Measurements from ENCODE around the gene VANGL2. TPM values are rescaled to one million over a fixed set of nuclear protein-coding genes. Genes with fewer than 3 reads are reported as not detected.

The VANGL2 gene
- total and polyA plus RNA-seq, 9 of the 15 experiments (the other 6 are each of a cell fraction or from before 2014, with no cell fraction given), result 0.28 to 4.0 (median 0.98) TPM

GRCh38 chr1:160467576-160467975 is 67.2 kb downstream of the VANGL2 start:
- H3K9me1 ChIP-seq (ENCODE audit: control insufficient read depth, insufficient read depth, low read length), result no peaks in the 10 kb centered on the region
- H3K9me3 ChIP-seq (replicated peaks; ENCODE audit: control insufficient read depth, insufficient read depth, low read depth, low read length), result no peaks in the 10 kb centered on the region
- FAIRE-seq, result no peak
- no peaks in the 10 kb centered on the region for H3K36me3 ChIP-seq (ENCODE audit: control insufficient read depth, insufficient read depth, low read length)
- CTCF ChIA-PET (ENCODE audit: low intra/inter-chr PET ratio), result no interaction called here
- no peaks in the 10 kb centered on the region for H3K4me1 ChIP-seq (replicated peaks in 1 of 2; ENCODE audit: control insufficient read depth in 2 of 2, insufficient read depth in 2 of 2, low read length in 2 of 2)
- TF ChIP-seq TRIM28 (IDR thresholded peaks at IDR 0.05), result no peak
- no peak for TF ChIP-seq ZNF449 (CRISPR knock-in tag; IDR thresholded peaks at IDR 0.05)
- H4K20me1 ChIP-seq (replicated peaks; ENCODE audit: control insufficient read depth, insufficient read depth, low read length), result no peaks in the 10 kb centered on the region
- H3K9ac ChIP-seq (ENCODE audit: insufficient read depth in 1 of 2, low read depth in 2 of 2, low read length in 2 of 2), result no peak overlapping the region
- ATAC-seq, result no peak
- DNase-seq (ENCODE audit: extremely low read depth in 1 of 4, low spot score in 3 of 4), result no peak
- intact Hi-C loops (cut with micrococcal nuclease) (no loop called here), in situ Hi-C loops (cut with MboI) (no loop called here)
- BruUV-seq (replicated peaks), result no TSS peak
- H3K79me2 ChIP-seq (ENCODE audit: control insufficient read depth, insufficient read depth, low read length), result no peaks in the 10 kb centered on the region
- POLR2A ChIA-PET, result no interaction called here
- H3K27me3 ChIP-seq (ENCODE audit: control insufficient read depth in 2 of 2, insufficient read depth in 2 of 2, low read length in 2 of 2), result no peaks in the 10 kb centered on the region
- no peak overlapping the region for H3K27ac ChIP-seq (ENCODE audit: extremely low read depth, low read depth, low read length)
- H3K4me2 ChIP-seq (ENCODE audit: insufficient read depth, low read length), result no peak overlapping the region
- H3K4me3 ChIP-seq, result no peak overlapping the region
- 0 out of 2 replicates have a peak overlapping the region, but pooled peaks have one; percentile 42 for H2AFZ ChIP-seq (ENCODE audit: low read depth, low read length)

GRCh38 chr1:160471253-160471652 is 70.9 kb downstream of the VANGL2 start:
- no peak for FAIRE-seq
- H3K36me3 ChIP-seq (ENCODE audit: control insufficient read depth, insufficient read depth, low read length), result no peaks in the 10 kb centered on the region
- no peaks in the 10 kb centered on the region for H3K79me2 ChIP-seq (ENCODE audit: control insufficient read depth, insufficient read depth, low read length)
- H3K4me3 ChIP-seq, result no peak overlapping the region
- H3K9me1 ChIP-seq (ENCODE audit: control insufficient read depth, insufficient read depth, low read length), result no peaks in the 10 kb centered on the region
- no peaks in the 10 kb centered on the region for H3K27me3 ChIP-seq (ENCODE audit: control insufficient read depth in 2 of 2, insufficient read depth in 2 of 2, low read length in 2 of 2)
- H3K9me3 ChIP-seq (replicated peaks; ENCODE audit: control insufficient read depth, insufficient read depth, low read depth, low read length), result no peaks in the 10 kb centered on the region
- peak overlapping the region; percentile 22; the same call in 1 of the 2 replicates for H2AFZ ChIP-seq (ENCODE audit: low read depth, low read length)
- no peaks in the 10 kb centered on the region; a peak in 1 of 5 replicates for H3K4me1 ChIP-seq (replicated peaks in 1 of 2; ENCODE audit: control insufficient read depth in 2 of 2, insufficient read depth in 2 of 2, low read length in 2 of 2)
- TF ChIP-seq RCOR1 (IDR thresholded peaks at IDR 0.05; ENCODE audit: borderline replicate concordance in 1 of 2, low read depth in 2 of 2, low read length in 2 of 2), result no peak
- no peak for TF ChIP-seq ZNF699 (CRISPR knock-in tag; IDR thresholded peaks at IDR 0.05; ENCODE audit: insufficient replicate concordance)
- no peak for TF ChIP-seq OTX1 (CRISPR knock-in tag; IDR thresholded peaks at IDR 0.05)
- BruUV-seq (replicated peaks), result no TSS peak
- no peak overlapping the region for H3K4me2 ChIP-seq (ENCODE audit: insufficient read depth, low read length)
- no peaks in the 10 kb centered on the region for H4K20me1 ChIP-seq (replicated peaks; ENCODE audit: control insufficient read depth, insufficient read depth, low read length)
- POLR2A ChIA-PET, result no interaction called here
- no peak overlapping the region for H3K9ac ChIP-seq (ENCODE audit: insufficient read depth in 1 of 2, low read depth in 2 of 2, low read length in 2 of 2)
- in situ Hi-C loops (cut with MboI) (no loop called here), intact Hi-C loops (cut with micrococcal nuclease) (no loop called here)
- DNase-seq (ENCODE audit: extremely low read depth in 1 of 4, low spot score in 3 of 4), result no peak
- ATAC-seq, result no peak
- 61% methylated on average over 1 of the region's 1 CpG for WGBS (ENCODE audit: insufficient coverage, low coverage, missing lambda C conversion rate)
- no peak overlapping the region for H3K27ac ChIP-seq (ENCODE audit: extremely low read depth, low read depth, low read length)
- CTCF ChIA-PET (ENCODE audit: low intra/inter-chr PET ratio), result no interaction called here

Measured in K562 (cell line).